ENCODE measurements around the gene GPRC6A. TPM values are rescaled to one million over a fixed set of nuclear protein-coding genes. Genes with fewer than 3 reads are reported as not detected.

Gene GPRC6A
- total RNA-seq, 1 experiment from 2014 or later, result not detected

- DNase-seq (ENCODE audit: low read depth, low spot score), result no peak
- no peaks in the 10 kb centered on the region for H3K36me3 ChIP-seq (ENCODE audit: control insufficient read depth in 1 of 2, insufficient read depth in 2 of 2, low read length in 2 of 2)
- no peaks in the 10 kb centered on the region for H3K9me2 ChIP-seq (ENCODE audit: insufficient read depth)
- no peak overlapping the region for H3K9ac ChIP-seq (ENCODE audit: low read length)
- CTCF ChIA-PET, result no interaction called here
- TF ChIP-seq EZH2phosphoT487 (IDR thresholded peaks at IDR 0.05; ENCODE audit: borderline replicate concordance) (no peak), ZNF274 (IDR thresholded peaks at IDR 0.05; ENCODE audit: low read depth, low read length) (no peak), ZFX (IDR thresholded peaks at IDR 0.05) (no peak), YY1 (IDR thresholded peaks at IDR 0.05; ENCODE audit: extremely low read depth, insufficient replicate concordance, low read depth, low read length) (no peak)
- H3K79me2 ChIP-seq (ENCODE audit: insufficient read depth, low read length), result no peaks in the 10 kb centered on the region
- H3K4me3 ChIP-seq (replicated peaks in 1 of 2; ENCODE audit: low read depth in 1 of 2, low read length in 2 of 2), result no peak overlapping the region
- H3K27ac ChIP-seq (ENCODE audit: low read depth, low read length), result no peak overlapping the region
- POLR2A ChIA-PET, result no interaction called here
- intact Hi-C loops (cut with micrococcal nuclease), result no loop called here
- no peak overlapping the region for H2AFZ ChIP-seq (ENCODE audit: low read depth, low read length, poor library complexity, severe bottlenecking)
- H4K20me1 ChIP-seq (ENCODE audit: insufficient read depth), result no peaks in the 10 kb centered on the region
- H3K27me3 ChIP-seq (ENCODE audit: insufficient read depth, low read length), result no peaks in the 10 kb centered on the region
- RAD21 ChIA-PET (ENCODE audit: low non-redundant PET in 1 of 2, low total read pairs in 2 of 2, uncharacterized antibody in 2 of 2, unreplicated experiment in 2 of 2), result no interaction called here
- BruUV-seq (replicated peaks), result no TSS peak
- no peaks in the 10 kb centered on the region for H3K4me1 ChIP-seq (ENCODE audit: control insufficient read depth in 1 of 2, insufficient read depth in 2 of 2, low read length in 2 of 2)
- ATAC-seq, result no peak
- no peaks in the 10 kb centered on the region for H3K9me3 ChIP-seq (ENCODE audit: control insufficient read depth in 1 of 2, insufficient read depth in 1 of 2, low read depth in 1 of 2, low read length in 2 of 2)
- H3K4me2 ChIP-seq (ENCODE audit: low read length), result no peak overlapping the region
These were observed 47.2 kb upstream of the GPRC6A start for GRCh38 chr6:116876107-116876506.

GRCh38 chr6:116872771-116873170 is 43.9 kb upstream of the GPRC6A start:
- ChIA-PET CTCF (no interaction called here), RAD21 (ENCODE audit: low non-redundant PET in 1 of 2, low total read pairs in 2 of 2, uncharacterized antibody in 2 of 2, unreplicated experiment in 2 of 2) (no interaction called here), POLR2A (no interaction called here)
- Histone ChIP-seq H3K4me3 (replicated peaks in 1 of 2; ENCODE audit: low read depth in 1 of 2, low read length in 2 of 2) (no peak overlapping the region), H3K27ac (ENCODE audit: low read depth, low read length) (no peak overlapping the region), H2AFZ (ENCODE audit: low read depth, low read length, poor library complexity, severe bottlenecking) (no peak overlapping the region), H4K20me1 (ENCODE audit: insufficient read depth) (no peaks in the 10 kb centered on the region), H3K9me2 (ENCODE audit: insufficient read depth) (no peaks in the 10 kb centered on the region), H3K9me3 (ENCODE audit: control insufficient read depth in 1 of 2, insufficient read depth in 1 of 2, low read depth in 1 of 2, low read length in 2 of 2) (no peaks in the 10 kb centered on the region), H3K9ac (ENCODE audit: low read length) (no peak overlapping the region), H3K4me2 (ENCODE audit: low read length) (no peak overlapping the region), H3K79me2 (ENCODE audit: insufficient read depth, low read length) (no peaks in the 10 kb centered on the region), H3K4me1 (ENCODE audit: control insufficient read depth in 1 of 2, insufficient read depth in 2 of 2, low read length in 2 of 2) (no peaks in the 10 kb centered on the region), H3K27me3 (ENCODE audit: insufficient read depth, low read length) (no peaks in the 10 kb centered on the region), H3K36me3 (ENCODE audit: control insufficient read depth in 1 of 2, insufficient read depth in 2 of 2, low read length in 2 of 2) (no peaks in the 10 kb centered on the region)
- DNase-seq (ENCODE audit: low read depth, low spot score) (no peak), ATAC-seq (no peak)
- BruUV-seq (replicated peaks), result no TSS peak
- no peak for TF ChIP-seq POLR2A (IDR thresholded peaks at IDR 0.05; ENCODE audit: borderline replicate concordance, extremely low read depth, insufficient read depth, insufficient read length)
- no peak for TF ChIP-seq CBX3 (IDR thresholded peaks at IDR 0.05; ENCODE audit: low read depth)
- TF ChIP-seq JUND (IDR thresholded peaks at IDR 0.05), result no peak
- no peak for TF ChIP-seq FOSL1 (IDR thresholded peaks at IDR 0.05; ENCODE audit: low read depth)
- TF ChIP-seq SRF (IDR thresholded peaks at IDR 0.05; ENCODE audit: low read depth), result no peak
- TF ChIP-seq MAX (IDR thresholded peaks at IDR 0.05), result no peak
- no peak for TF ChIP-seq POLR2AphosphoS5 (IDR thresholded peaks at IDR 0.05; ENCODE audit: low read depth, low read length)
- no peak for TF ChIP-seq RAD21 (IDR thresholded peaks at IDR 0.05; ENCODE audit: low read depth)
- no peak for TF ChIP-seq EZH2phosphoT487 (IDR thresholded peaks at IDR 0.05; ENCODE audit: borderline replicate concordance)
- no peak for TF ChIP-seq REST (IDR thresholded peaks at IDR 0.05; ENCODE audit: low read depth)
- TF ChIP-seq ZNF274 (IDR thresholded peaks at IDR 0.05; ENCODE audit: low read depth, low read length), result no peak
- intact Hi-C loops (cut with micrococcal nuclease), result no loop called here

Data from HCT116 (cell line).